Measurements from ENCODE around the gene IKBIP.

IKBIP gene

DNA sequence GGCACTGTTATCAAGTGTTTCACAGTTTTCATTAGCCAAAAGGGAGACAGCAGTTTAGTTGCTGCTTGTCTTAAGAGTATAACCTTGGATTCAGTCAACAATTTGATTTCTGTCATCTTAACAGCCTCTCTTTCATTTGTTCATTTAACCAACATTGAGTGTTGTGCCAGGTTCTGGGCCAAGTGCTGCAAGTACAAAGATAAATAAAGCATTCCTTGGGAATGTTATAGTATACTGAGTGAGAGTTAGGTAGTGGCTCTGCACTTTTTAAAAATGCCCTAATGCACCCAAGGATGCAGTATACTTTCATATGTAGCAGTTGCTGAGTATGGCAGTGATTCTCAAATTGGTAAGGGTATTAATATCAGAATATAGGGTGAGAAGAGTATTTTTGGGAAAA, 15.9 kb upstream of the IKBIP start:
- peaks cover 65% of the 10 kb centered on the region for H3K36me3 ChIP-seq

DNA sequence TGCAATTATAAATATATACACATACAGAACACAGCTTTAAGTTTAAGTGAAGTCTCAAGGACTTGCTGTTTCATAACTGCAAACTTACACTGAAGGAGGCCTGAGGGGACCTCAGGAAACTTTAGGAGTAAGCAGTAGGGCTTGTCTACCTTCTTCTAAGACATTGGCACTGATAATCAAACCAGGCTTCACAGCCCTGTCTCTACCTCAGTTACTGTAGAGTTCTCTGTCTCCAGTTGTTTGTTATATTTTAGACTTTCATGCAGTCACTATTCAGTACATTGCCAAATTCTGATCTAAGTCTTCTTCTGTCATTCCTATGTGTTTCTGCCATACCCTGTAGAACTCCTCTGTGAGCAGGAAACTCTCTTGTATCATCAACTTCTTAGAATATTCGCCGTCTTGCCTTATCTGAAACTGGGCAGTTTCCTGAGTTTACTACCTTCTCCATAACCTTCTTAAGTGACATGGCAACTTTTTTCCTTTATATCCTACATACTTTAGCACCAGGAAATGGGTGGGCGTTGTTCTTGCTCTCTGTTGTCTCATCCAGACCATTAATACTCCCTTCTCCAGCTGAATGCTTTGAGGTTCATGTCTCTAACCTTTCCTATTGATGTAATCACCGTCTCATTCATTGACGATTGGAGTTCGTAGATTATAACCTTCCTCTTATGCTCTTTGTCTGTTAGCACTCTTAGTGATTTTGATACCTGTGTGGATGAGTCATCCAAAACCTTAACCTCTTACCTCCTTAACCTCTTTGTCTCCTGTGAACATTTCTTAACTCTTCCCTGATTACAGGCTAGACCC, 11.9 kb upstream of the IKBIP start:
- TF ChIP-seq, protein P1, sequence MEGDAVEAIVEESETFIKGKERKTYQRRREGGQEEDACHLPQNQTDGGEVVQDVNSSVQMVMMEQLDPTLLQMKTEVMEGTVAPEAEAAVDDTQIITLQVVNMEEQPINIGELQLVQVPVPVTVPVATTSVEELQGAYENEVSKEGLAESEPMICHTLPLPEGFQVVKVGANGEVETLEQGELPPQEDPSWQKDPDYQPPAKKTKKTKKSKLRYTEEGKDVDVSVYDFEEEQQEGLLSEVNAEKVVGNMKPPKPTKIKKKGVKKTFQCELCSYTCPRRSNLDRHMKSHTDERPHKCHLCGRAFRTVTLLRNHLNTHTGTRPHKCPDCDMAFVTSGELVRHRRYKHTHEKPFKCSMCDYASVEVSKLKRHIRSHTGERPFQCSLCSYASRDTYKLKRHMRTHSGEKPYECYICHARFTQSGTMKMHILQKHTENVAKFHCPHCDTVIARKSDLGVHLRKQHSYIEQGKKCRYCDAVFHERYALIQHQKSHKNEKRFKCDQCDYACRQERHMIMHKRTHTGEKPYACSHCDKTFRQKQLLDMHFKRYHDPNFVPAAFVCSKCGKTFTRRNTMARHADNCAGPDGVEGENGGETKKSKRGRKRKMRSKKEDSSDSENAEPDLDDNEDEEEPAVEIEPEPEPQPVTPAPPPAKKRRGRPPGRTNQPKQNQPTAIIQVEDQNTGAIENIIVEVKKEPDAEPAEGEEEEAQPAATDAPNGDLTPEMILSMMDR (IDR thresholded peaks at IDR 0.05; ENCODE audit: low read depth, low read length) = no peak
- H3K27me3 ChIP-seq (ENCODE audit: insufficient read depth, low read depth, severe bottlenecking) = no peaks in the 10 kb centered on the region

More for the DNA sequence above, 15.9 kb upstream of the IKBIP start:
- no peak for DNase-seq
- H3K27ac ChIP-seq = no peak overlapping the region
- TF ChIP-seq, protein P1 (IDR thresholded peaks at IDR 0.05; ENCODE audit: low read depth, low read length) = no peak
- H3K4me3 ChIP-seq (ENCODE audit: low read depth, low read length) = no peak overlapping the region
- no peaks in the 10 kb centered on the region for H3K9me3 ChIP-seq (ENCODE audit: severe bottlenecking)
- no peaks in the 10 kb centered on the region for H3K27me3 ChIP-seq (ENCODE audit: insufficient read depth, low read depth, severe bottlenecking)

DNA sequence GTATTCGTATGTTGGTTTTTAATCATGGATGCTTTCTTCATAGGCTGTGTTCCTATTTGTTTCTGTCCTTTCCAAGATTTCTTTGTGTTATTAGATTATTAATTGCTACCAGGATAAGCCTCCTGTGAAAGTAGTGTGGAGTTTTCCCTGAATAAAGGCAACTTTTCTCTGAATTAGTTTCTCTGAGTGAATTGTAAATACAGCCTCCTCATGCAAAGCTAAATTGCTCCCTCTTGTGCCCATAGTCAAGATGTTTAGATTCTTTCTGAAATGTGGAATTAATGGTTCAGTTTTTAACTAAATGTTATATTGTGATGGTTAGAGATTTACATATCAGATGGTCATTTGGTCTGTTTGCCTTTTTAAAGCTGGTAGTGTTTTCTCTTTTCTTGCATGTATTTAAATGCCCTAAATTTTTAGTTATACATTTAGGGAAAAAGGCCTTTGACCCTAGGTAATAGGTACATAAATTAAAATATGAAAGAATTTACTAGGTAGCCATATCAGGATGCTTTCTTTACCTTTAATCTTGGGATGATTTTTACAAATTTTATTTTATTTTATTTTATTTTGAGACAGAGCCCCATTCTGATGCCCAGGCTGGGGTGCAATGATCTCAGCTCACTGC, 9.4 kb upstream of the IKBIP start:
- peaks cover 50% of the 10 kb centered on the region for H3K36me3 ChIP-seq
- no peak overlapping the region for H3K27ac ChIP-seq
- DNase-seq = no peak
- H3K27me3 ChIP-seq (ENCODE audit: insufficient read depth, low read depth, severe bottlenecking) = no peaks in the 10 kb centered on the region
- TF ChIP-seq, protein P1 (IDR thresholded peaks at IDR 0.05; ENCODE audit: low read depth, low read length) = 0 out of 2 replicates have a peak, but pooled peaks have one; percentile 8
- no peaks in the 10 kb centered on the region for H3K9me3 ChIP-seq (ENCODE audit: severe bottlenecking)
- no peak overlapping the region for H3K4me3 ChIP-seq (ENCODE audit: low read depth, low read length)

More for the DNA sequence above, 11.9 kb upstream of the IKBIP start:
- H3K27ac ChIP-seq = no peak overlapping the region
- H3K9me3 ChIP-seq (ENCODE audit: severe bottlenecking) = no peaks in the 10 kb centered on the region
- no peak for DNase-seq
- peaks cover 45% of the 10 kb centered on the region for H3K36me3 ChIP-seq
- no peak overlapping the region for H3K4me3 ChIP-seq (ENCODE audit: low read depth, low read length)

DNA sequence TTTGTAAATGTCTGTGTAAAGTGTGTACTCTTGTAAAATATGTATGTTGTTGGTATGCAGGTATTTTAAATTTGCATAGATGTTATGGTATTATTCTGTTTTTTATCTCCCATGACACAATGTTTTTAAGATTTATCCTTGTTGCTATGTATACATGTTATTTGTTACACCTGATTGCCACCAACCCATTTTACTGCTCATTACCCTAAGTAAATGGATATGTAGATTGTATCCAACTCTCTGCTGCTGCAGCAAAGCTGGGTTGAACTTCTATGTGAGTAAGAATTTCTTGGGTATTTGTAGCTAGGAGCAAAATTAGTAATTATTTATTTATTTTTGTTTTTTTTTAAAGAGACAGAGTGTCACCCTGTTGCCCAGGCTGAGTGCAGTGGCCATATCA, 6.7 kb upstream of the IKBIP start:
- Histone ChIP-seq H3K27me3 (ENCODE audit: insufficient read depth, low read depth, severe bottlenecking) (no peaks in the 10 kb centered on the region), H3K9me3 (ENCODE audit: severe bottlenecking) (no peaks in the 10 kb centered on the region), H3K36me3 (peaks cover 40% of the 10 kb centered on the region), H3K4me3 (ENCODE audit: low read depth, low read length) (no peak overlapping the region), H3K27ac (no peak overlapping the region)
- DNase-seq = no peak
- TF ChIP-seq, protein P1 (IDR thresholded peaks at IDR 0.05; ENCODE audit: low read depth, low read length) = no peak

DNA sequence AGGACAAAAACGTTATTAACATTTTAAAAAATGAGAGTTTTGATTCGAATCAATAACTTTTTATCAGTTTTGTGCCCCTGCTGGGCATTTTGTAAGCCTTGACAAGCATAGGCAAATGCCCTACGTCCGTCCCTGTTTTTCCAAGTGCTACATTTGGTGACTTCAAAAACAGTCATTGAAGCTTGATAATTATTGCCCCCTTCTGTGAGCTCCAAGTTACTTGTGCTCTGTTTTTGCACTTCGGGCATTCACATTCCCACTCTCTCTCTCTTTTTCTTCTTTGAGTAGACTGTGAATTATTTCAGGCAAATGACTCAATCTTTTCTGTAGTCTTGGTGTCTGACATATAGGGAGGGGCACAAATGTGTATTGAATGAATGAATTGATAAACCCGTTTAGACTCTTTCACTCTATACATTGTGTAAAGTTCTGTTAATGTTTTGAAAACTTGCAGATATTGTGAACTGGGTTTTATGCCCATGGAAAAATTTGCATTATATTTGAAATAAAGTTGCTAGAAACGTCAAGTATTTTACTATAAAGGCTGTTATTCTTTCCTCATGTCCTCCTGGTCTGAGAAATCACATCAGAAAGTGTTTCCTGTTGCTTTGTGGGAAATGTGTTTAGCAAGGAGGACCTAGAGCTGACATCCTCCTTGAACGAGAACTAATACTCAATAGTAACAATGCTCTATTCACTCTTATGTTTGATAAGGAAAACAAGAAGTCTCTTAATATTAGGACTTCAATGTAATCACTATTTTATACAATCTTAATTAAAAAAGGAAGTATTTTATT, 1.9 kb upstream of the IKBIP start:
- Histone ChIP-seq H3K9me3 (ENCODE audit: severe bottlenecking) (no peaks in the 10 kb centered on the region), H3K27ac (no peak overlapping the region), H3K27me3 (ENCODE audit: insufficient read depth, low read depth, severe bottlenecking) (no peaks in the 10 kb centered on the region), H3K36me3 (peaks cover 38% of the 10 kb centered on the region), H3K4me3 (ENCODE audit: low read depth, low read length) (peak overlapping the region; percentile 89)
- no peak for DNase-seq
- TF ChIP-seq, protein P1 (IDR thresholded peaks at IDR 0.05; ENCODE audit: low read depth, low read length) = no peak
